Esophagus (tissue), 2 donors: Measurements from ENCODE around the gene SKIL. TPM values are rescaled to one million over a fixed set of nuclear protein-coding genes. Genes with fewer than 3 reads are reported as not detected.

ENCODE experiments used
- H3K27ac ChIP-seq, 2 donors: one replicate each; pipeline ENCODE4 v1.5.1; 2013; ENCODE audit warnings: low read depth in 2 of 2, mild to moderate bottlenecking in 2 of 2, inconsistent platforms in 1 of 2, low read length in 1 of 2, moderate library complexity in 1 of 2
- H3K27me3 ChIP-seq, 2 donors: one replicate each; pipeline ENCODE4 v1.6.1; 2013; ENCODE audit warnings: low read length in 2 of 2, control low read depth in 1 of 2, mild to moderate bottlenecking in 1 of 2; ENCODE audit not compliant: insufficient read depth in 2 of 2, control insufficient read depth in 1 of 2
- H3K36me3 ChIP-seq, 2 donors: one replicate each; pipeline ENCODE4 v1.6.1; 2013; ENCODE audit warnings: low read length in 1 of 2; ENCODE audit not compliant: control insufficient read depth in 2 of 2, insufficient read depth in 2 of 2
- H3K4me1 ChIP-seq, 2 donors: one replicate each; pipeline ENCODE4 v1.6.1; 2013; ENCODE audit warnings: low read length in 1 of 2; ENCODE audit not compliant: control insufficient read depth in 2 of 2, insufficient read depth in 2 of 2
- H3K4me3 ChIP-seq, 2 donors: one replicate each; pipeline ENCODE4 v1.5.1; 2013; ENCODE audit warnings: low read length in 2 of 2, mild to moderate bottlenecking in 2 of 2, low read depth in 1 of 2, moderate library complexity in 1 of 2
- H3K9me3 ChIP-seq, 2 donors: one replicate each; pipeline ENCODE4 v1.6.1; 2013; ENCODE audit warnings: mild to moderate bottlenecking in 2 of 2, low read depth in 1 of 2, low read length in 1 of 2, moderate library complexity in 1 of 2; ENCODE audit not compliant: control insufficient read depth in 2 of 2, insufficient read depth in 1 of 2
- WGBS, 2 donors: extraction: QIAGEN DNeasy Blood & Tissue Kit; methylation state at CpG; one replicate each; pipeline ENCODE4 v1.1.7; 2013; 5-methylcytosine and 5-hydroxymethylcytosine counted together
- polyA plus RNA-seq, 2 donors: library from polyadenylated mRNA; stranded (reverse); fragments of 200-250 nt; gene quantifications; one replicate each; pipeline ENCODE4 v1.2.3, GENCODE V29; 2013
- donor health status: healthy with polysubstance abuse.
- donor health status: Bipolar disorder and iron deficiency.

The SKIL gene
- polyA plus RNA-seq, 2 donors: 5.1 to 9.5 TPM

DNA sequence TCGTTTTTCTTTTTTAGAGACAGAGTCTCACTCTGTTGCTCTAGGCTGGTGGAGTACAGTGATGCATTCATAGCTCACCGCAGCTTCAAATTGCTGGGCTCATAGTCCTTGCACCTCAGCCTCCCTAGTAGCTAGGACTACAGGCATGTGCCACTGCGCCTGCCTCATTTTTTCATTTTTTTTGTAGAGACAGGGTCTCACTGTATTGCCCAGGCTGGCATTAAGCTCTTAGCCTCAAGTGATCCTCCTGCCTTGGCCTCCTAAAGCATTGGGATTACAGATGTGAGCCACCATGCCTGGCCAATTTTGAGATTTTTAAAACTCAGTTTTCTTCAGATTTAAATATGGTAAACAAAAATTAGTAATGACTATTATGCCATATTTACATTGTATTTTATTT lies 29.0 kb downstream of the SKIL start:
- H3K27ac ChIP-seq: no peak overlapping the region
- H3K4me1 ChIP-seq: no peaks in the 10 kb centered on the region
- no peaks in the 10 kb centered on the region for H3K27me3 ChIP-seq
- WGBS, 2 donors: 95% methylated on average over 3 of the region's 3 CpGs
- H3K9me3 ChIP-seq: no peaks in the 10 kb centered on the region
- H3K4me3 ChIP-seq: no peak overlapping the region
- peaks cover 0 to 6% of the 10 kb centered on the region in 2 donors for H3K36me3 ChIP-seq

- H3K36me3 ChIP-seq: peaks cover 0 to 6% of the 10 kb centered on the region in 2 donors
- no peak overlapping the region for H3K4me3 ChIP-seq
- H3K27ac ChIP-seq: no peak overlapping the region
- H3K27me3 ChIP-seq: no peaks in the 10 kb centered on the region
- H3K4me1 ChIP-seq: no peaks in the 10 kb centered on the region
- H3K9me3 ChIP-seq: no peaks in the 10 kb centered on the region
Observed at GRCh38 chr3:170387950-170388349, 30.4 kb downstream of the SKIL start.

GRCh38 chr3:170391108-170391507 lies 33.6 kb downstream of the SKIL start:
- no peaks in the 10 kb centered on the region for H3K9me3 ChIP-seq
- peaks cover 0 to 6% of the 10 kb centered on the region in 2 donors for H3K36me3 ChIP-seq
- no peaks in the 10 kb centered on the region for H3K4me1 ChIP-seq
- H3K27me3 ChIP-seq: no peaks in the 10 kb centered on the region
- H3K27ac ChIP-seq: no peak overlapping the region
- 94 to 96% methylated on average over 4 of the region's 4 CpGs for WGBS, 2 donors
- H3K4me3 ChIP-seq: no peak overlapping the region

- Histone ChIP-seq H3K9me3 (no peaks in the 10 kb centered on the region), H3K36me3 (no peaks in the 10 kb centered on the region), H3K27me3 (no peaks in the 10 kb centered on the region), H3K4me1 (no peaks in the 10 kb centered on the region), H3K27ac (no peak overlapping the region), H3K4me3 (no peak overlapping the region)
- 88 to 89% methylated on average over 6 of the region's 6 CpGs for WGBS, 2 donors
Observed at GRCh38 chr3:170397685-170398084, 40.2 kb downstream of the SKIL start.

- Histone ChIP-seq H3K27ac (no peak overlapping the region), H3K27me3 (no peaks in the 10 kb centered on the region), H3K36me3 (no peaks in the 10 kb centered on the region), H3K4me1 (no peaks in the 10 kb centered on the region), H3K9me3 (no peaks in the 10 kb centered on the region), H3K4me3 (no peak overlapping the region)
Observed at GRCh38 chr3:170405101-170405500, 47.6 kb downstream of the SKIL start.

DNA sequence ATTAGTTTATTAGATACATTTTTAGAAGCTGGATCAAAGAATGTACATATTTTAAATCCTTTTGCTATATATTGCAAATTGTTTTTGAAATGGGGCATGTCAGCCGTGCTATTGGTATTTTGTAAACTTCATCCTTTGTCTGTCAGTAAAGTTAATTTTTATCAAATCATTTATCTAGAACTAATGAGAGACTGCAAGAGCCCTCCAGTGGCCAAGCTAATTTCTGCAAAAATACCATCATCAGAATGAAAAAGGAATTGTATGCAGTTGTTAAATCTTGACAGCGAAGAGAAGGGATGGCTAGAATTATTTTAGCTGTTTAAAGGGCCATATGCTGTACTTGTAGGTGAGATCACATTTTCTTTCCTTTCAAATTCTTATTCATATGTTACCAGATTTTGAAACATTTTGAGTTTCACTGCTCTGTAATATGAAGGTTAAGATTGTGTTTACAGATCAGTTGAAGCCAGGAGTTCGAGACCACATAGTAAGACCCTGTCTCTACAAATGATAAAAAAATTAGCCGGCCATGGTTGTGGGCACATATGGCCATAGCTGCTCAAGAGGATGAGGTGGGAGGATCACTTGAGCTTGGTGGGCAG lies 53.0 kb downstream of the SKIL start:
- no peak overlapping the region for H3K27ac ChIP-seq
- 57 to 58% methylated on average over 4 of the region's 4 CpGs for WGBS, 2 donors

DNA sequence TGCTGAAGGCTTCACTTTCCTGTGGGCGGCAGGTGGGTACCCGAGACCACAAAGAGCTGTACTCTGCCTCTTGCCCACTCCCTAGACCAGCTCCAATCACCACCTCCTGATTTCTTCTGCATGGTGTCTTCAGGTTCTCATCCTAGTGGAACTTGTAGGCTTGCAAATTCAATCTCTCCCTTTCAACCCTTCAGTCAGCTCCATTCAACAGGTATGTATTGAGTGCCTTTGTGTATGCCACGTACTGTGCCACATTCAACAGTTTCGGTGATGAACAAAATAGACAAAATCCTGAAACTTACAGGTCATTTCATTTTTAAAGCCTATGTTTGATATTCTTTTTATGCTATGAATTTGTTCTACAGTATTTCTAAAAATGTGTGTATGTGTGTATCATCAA lies 55.8 kb downstream of the SKIL start:
- H3K27ac ChIP-seq: no peak overlapping the region
- 96% methylated on average over 4 of the region's 4 CpGs for WGBS, 2 donors
- no peak overlapping the region for H3K4me3 ChIP-seq
- no peaks in the 10 kb centered on the region for H3K9me3 ChIP-seq
- no peaks in the 10 kb centered on the region for H3K36me3 ChIP-seq
- peaks cover 0 to 1% of the 10 kb centered on the region in 2 donors for H3K4me1 ChIP-seq
- peaks cover 0 to 3% of the 10 kb centered on the region in 2 donors for H3K27me3 ChIP-seq

More for the DNA sequence above, 53.0 kb downstream of the SKIL start:
- Histone ChIP-seq H3K4me1 (no peaks in the 10 kb centered on the region), H3K27me3 (no peaks in the 10 kb centered on the region), H3K36me3 (no peaks in the 10 kb centered on the region), H3K9me3 (no peaks in the 10 kb centered on the region), H3K4me3 (no peak overlapping the region)

GRCh38 chr3:170414202-170414663 lies 56.7 kb downstream of the SKIL start:
- no peaks in the 10 kb centered on the region for H3K9me3 ChIP-seq
- no peaks in the 10 kb centered on the region for H3K36me3 ChIP-seq
- H3K4me1 ChIP-seq: peaks cover 5 to 6% of the 10 kb centered on the region in 2 donors
- H3K27ac ChIP-seq: no peak overlapping the region
- peaks cover 0 to 3% of the 10 kb centered on the region in 2 donors for H3K27me3 ChIP-seq
- 14 to 23% methylated on average over 5 of the region's 5 CpGs for WGBS, 2 donors
- H3K4me3 ChIP-seq: no peak overlapping the region

- Histone ChIP-seq H3K9me3 (peaks cover 0 to 2% of the 10 kb centered on the region in 2 donors), H3K4me1 (peaks cover 6 to 11% of the 10 kb centered on the region in 2 donors), H3K4me3 (no peak overlapping the region), H3K27me3 (peaks cover 0 to 3% of the 10 kb centered on the region in 2 donors), H3K27ac (no peak overlapping the region), H3K36me3 (no peaks in the 10 kb centered on the region)
- 68 to 81% methylated on average over 1 of the region's 1 CpG for WGBS, 2 donors
Observed at GRCh38 chr3:170417090-170417489, 59.6 kb downstream of the SKIL start.
